HuH-7 (cell line): ENCODE results near the gene CSF2RB.

Experiments used
- DNase-seq: peaks from one replicate; pipeline ENCODE4 v3.0.0; 2011; ENCODE audit warnings: low spot score

The CSF2RB gene

GRCh38 chr22:36891646-36892045 is 21.8 kb upstream of the CSF2RB start:
- no peak for DNase-seq

GRCh38 chr22:36892292-36892691 is 21.1 kb upstream of the CSF2RB start:
- no peak for DNase-seq

GRCh38 chr22:36893262-36893661 is 20.2 kb upstream of the CSF2RB start:
- no peak for DNase-seq

GRCh38 chr22:36894266-36894665 is 19.2 kb upstream of the CSF2RB start:
- DNase-seq, result no peak

GRCh38 chr22:36897611-36898010 is 15.8 kb upstream of the CSF2RB start:
- DNase-seq, result no peak

- DNase-seq, result no peak
Observed at GRCh38 chr22:36898690-36899089, 14.7 kb upstream of the CSF2RB start.

GRCh38 chr22:36899498-36899897 is 13.9 kb upstream of the CSF2RB start:
- DNase-seq, result no peak

GRCh38 chr22:36900225-36900624 is 13.2 kb upstream of the CSF2RB start:
- DNase-seq, result no peak

GRCh38 chr22:36900880-36901279 is 12.5 kb upstream of the CSF2RB start:
- DNase-seq, result no peak

GRCh38 chr22:36901411-36902142 is 11.9 kb upstream of the CSF2RB start:
- DNase-seq, result no peak

- DNase-seq, result no peak
Observed at GRCh38 chr22:36902143-36902926, 11.1 kb upstream of the CSF2RB start.

- DNase-seq, result no peak
Observed at GRCh38 chr22:36904260-36904880, 9.1 kb upstream of the CSF2RB start.

- no peak for DNase-seq
Observed at GRCh38 chr22:36907253-36908195, 5.9 kb upstream of the CSF2RB start.

- no peak for DNase-seq
Observed at GRCh38 chr22:36910461-36910860, 3.0 kb upstream of the CSF2RB start.

GRCh38 chr22:36911887-36912661 is 1.4 kb upstream of the CSF2RB start:
- no peak for DNase-seq

GRCh38 chr22:36912694-36913426 is 568 bp upstream of the CSF2RB start:
- DNase-seq, result no peak

- DNase-seq, result no peak
Observed at GRCh38 chr22:36914390-36914752, 943 bp downstream of the CSF2RB start.

GRCh38 chr22:36916034-36916433 is 2.6 kb downstream of the CSF2RB start:
- no peak for DNase-seq

- no peak for DNase-seq
Observed at GRCh38 chr22:36918586-36919284, 5.3 kb downstream of the CSF2RB start.
